HepG2 (cell line): ENCODE results near the gene KMT2B. TPM values are rescaled to one million over a fixed set of nuclear protein-coding genes. Genes with fewer than 3 reads are reported as not detected.
A peak's percentile ranks its signal among the peaks of the same experiment; 100 is the strongest.

Experiments
- ATM ChIP-seq: fragments of 450-650 bp; IDR thresholded peaks from 2 replicates; pipeline ENCODE4 v1.7.1; 2017; ENCODE audit warnings: mild to moderate bottlenecking, borderline replicate concordance
- CREB1 ChIP-seq, 2 experiments: fragments of 450-650 bp in 1 of 2; IDR thresholded peaks; 2 replicates each; pipeline ENCODE4 v1.6.1; 2016 to 2017; ENCODE audit warnings: control low read depth in 1 of 2, mild to moderate bottlenecking in 1 of 2, missing compliant biosample characterization in 1 of 2, missing genetic modification characterization in 1 of 2
- GPN1 ChIP-seq: sonication (generic); formaldehyde crosslinking; IDR thresholded peaks from 2 replicates; pipeline ENCODE4 v1.5.1; 2020; ENCODE audit warnings: missing genetic modification reagents, borderline replicate concordance
- KDM5B ChIP-seq: sonication (generic); formaldehyde crosslinking; IDR thresholded peaks from 2 replicates; pipeline ENCODE4 v1.4.0; 2020; ENCODE audit warnings: missing genetic modification reagents, mild to moderate bottlenecking, borderline replicate concordance
- LCORL ChIP-seq, 2 experiments: fragments of 450-650 bp in 1 of 2; sonication (generic) in 1 of 2; formaldehyde crosslinking in 1 of 2; IDR thresholded peaks; 2 replicates each; pipeline versions ENCODE4 v1.5.0 to v1.6.1; 2017 to 2020; ENCODE audit warnings: antibody characterized with exemption in 1 of 2, missing genetic modification reagents in 1 of 2
- MAZ ChIP-seq, 2 experiments: sonication (generic) in 1 of 2; formaldehyde crosslinking in 1 of 2; IDR thresholded peaks; 2 replicates each; pipeline versions ENCODE4 v1.5.0 to v1.6.1; 2012 to 2020; ENCODE audit warnings: low read depth in 2 of 2, mild to moderate bottlenecking in 2 of 2, borderline replicate concordance in 1 of 2, improper control_type of control experiment in 1 of 2, low read length in 1 of 2, missing genetic modification reagents in 1 of 2, moderate library complexity in 1 of 2
- STAG1 ChIP-seq: sonication (generic); formaldehyde crosslinking; IDR thresholded peaks from 2 replicates; pipeline ENCODE4 v1.4.0; 2020; ENCODE audit warnings: missing genetic modification reagents
- TCF12 ChIP-seq, 2 experiments: fragments of 450-650 bp in 1 of 2; sonication (generic) in 1 of 2; formaldehyde crosslinking in 1 of 2; IDR thresholded peaks; 2 replicates each; pipeline versions ENCODE4 v1.6.1 to v1.8.0; 2017 to 2022; ENCODE audit warnings: antibody characterized with exemption in 1 of 2, mild to moderate bottlenecking in 1 of 2, missing genetic modification reagents in 1 of 2, moderate library complexity in 1 of 2
- ZNF556 ChIP-seq: sonication (generic); formaldehyde crosslinking; IDR thresholded peaks from 2 replicates; pipeline ENCODE4 v1.4.0; 2020; ENCODE audit warnings: mild to moderate bottlenecking, missing genetic modification reagents, borderline replicate concordance
- ZNF724P ChIP-seq: sonication (generic); formaldehyde crosslinking; IDR thresholded peaks from 2 replicates; pipeline ENCODE4 v1.8.0; 2022; ENCODE audit warnings: missing genetic modification reagents, borderline replicate concordance
- ZSCAN9 ChIP-seq: IDR thresholded peaks from 2 replicates; pipeline ENCODE4 v1.6.1; 2016; ENCODE audit warnings: borderline replicate concordance
- polyA plus RNA-seq, 8 experiments: library from polyadenylated mRNA; depleted of rRNA in 3 of 8; stranded (reverse) in 7 of 8; unstranded in 1 of 8; fragments of >200 nt; fragmentation: Illumina TruSeq in 4 of 8; extraction: Trizol in 4 of 8; gene quantifications; 2 replicates each; pipeline versions ENCODE4 v1.2.1 to v1.2.3, GENCODE V29; 2011 to 2016; ENCODE audit warnings: low read depth in 4 of 8, missing spikeins in 1 of 8, mixed read lengths in 1 of 8; ENCODE audit not compliant: insufficient read depth in 1 of 8
- total RNA-seq, 5 experiments: library from RNA; depleted of rRNA; stranded (reverse); fragments of >200 nt; fragmentation: Illumina TruSeq; extraction: Trizol; gene quantifications; 2 replicates each; pipeline ENCODE4 v1.2.3, GENCODE V29; 2016; ENCODE audit warnings: low read depth in 1 of 5
- TF ChIP-seq, protein P1 (sequence below): sonication (generic); formaldehyde crosslinking; IDR thresholded peaks from 2 replicates; pipeline ENCODE4 v1.5.1; 2020; ENCODE audit warnings: mild to moderate bottlenecking, missing genetic modification reagents, moderate library complexity
- TF ChIP-seq, protein P2 (sequence below): sonication (generic); formaldehyde crosslinking; IDR thresholded peaks from 2 replicates; pipeline ENCODE4 v1.9.0; 2022; ENCODE audit warnings: low read depth, missing genetic modification reagents
- TF ChIP-seq, protein P3 (sequence below): sonication (generic); formaldehyde crosslinking; IDR thresholded peaks from 2 replicates; pipeline ENCODE4 v1.5.1; 2020; ENCODE audit warnings: missing genetic modification reagents, mild to moderate bottlenecking, borderline replicate concordance
- TF ChIP-seq, protein P4 (sequence below): IDR thresholded peaks from 2 replicates; pipeline ENCODE4 v1.6.1; 2018; ENCODE audit warnings: missing genetic modification reagents

KMT2B gene
- total and polyA plus RNA-seq, 2 of the 13 experiments (the other 11 are each of a cell fraction or from before 2014, with no cell fraction given), result 6.2 to 16.9 TPM

DNA sequence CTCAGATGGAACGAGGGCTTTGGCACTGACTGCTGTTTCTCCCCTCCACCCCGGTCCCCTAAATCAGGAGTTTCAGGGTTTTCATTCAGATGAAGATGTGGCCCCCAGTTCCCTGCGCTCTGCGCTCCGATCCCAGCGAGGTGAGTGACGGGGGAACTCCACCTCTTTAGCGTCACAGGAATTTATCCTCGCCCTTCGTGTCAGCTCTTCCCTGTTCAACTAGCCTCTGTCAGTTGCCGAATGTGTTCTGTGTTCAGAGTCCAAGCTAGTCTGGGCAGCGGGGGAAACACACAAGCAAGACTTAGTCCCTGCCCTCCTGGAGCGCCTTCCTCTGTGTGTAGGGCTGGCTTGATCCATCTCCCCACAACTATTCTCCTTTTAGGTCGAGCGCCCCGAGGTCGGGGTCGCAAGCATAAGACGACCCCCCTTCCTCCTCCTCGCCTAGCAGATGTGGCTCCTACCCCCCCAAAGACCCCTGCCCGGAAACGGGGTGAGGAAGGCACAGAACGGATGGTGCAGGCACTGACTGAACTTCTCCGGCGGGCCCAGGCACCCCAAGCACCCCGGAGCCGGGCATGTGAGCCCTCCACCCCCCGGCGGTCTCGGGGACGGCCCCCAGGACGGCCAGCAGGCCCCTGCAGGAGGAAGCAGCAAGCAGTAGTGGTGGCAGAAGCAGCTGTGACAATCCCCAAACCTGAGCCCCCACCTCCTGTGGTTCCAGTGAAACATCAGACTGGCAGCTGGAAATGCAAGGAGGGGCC lies 1.8 kb downstream of the KMT2B start (continued):
- TF ChIP-seq, protein P1, sequence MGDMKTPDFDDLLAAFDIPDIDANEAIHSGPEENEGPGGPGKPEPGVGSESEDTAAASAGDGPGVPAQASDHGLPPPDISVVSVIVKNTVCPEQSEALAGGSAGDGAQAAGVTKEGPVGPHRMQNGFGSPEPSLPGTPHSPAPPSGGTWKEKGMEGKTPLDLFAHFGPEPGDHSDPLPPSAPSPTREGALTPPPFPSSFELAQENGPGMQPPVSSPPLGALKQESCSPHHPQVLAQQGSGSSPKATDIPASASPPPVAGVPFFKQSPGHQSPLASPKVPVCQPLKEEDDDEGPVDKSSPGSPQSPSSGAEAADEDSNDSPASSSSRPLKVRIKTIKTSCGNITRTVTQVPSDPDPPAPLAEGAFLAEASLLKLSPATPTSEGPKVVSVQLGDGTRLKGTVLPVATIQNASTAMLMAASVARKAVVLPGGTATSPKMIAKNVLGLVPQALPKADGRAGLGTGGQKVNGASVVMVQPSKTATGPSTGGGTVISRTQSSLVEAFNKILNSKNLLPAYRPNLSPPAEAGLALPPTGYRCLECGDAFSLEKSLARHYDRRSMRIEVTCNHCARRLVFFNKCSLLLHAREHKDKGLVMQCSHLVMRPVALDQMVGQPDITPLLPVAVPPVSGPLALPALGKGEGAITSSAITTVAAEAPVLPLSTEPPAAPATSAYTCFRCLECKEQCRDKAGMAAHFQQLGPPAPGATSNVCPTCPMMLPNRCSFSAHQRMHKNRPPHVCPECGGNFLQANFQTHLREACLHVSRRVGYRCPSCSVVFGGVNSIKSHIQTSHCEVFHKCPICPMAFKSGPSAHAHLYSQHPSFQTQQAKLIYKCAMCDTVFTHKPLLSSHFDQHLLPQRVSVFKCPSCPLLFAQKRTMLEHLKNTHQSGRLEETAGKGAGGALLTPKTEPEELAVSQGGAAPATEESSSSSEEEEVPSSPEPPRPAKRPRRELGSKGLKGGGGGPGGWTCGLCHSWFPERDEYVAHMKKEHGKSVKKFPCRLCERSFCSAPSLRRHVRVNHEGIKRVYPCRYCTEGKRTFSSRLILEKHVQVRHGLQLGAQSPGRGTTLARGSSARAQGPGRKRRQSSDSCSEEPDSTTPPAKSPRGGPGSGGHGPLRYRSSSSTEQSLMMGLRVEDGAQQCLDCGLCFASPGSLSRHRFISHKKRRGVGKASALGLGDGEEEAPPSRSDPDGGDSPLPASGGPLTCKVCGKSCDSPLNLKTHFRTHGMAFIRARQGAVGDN (CRISPR knock-in tag), result peak; percentile 51
- TF ChIP-seq TCF12 (IDR thresholded peaks at IDR 0.05), result no peak
- TF ChIP-seq TCF12 (CRISPR knock-in tag; IDR thresholded peaks at IDR 0.05), result no peak
- TF ChIP-seq, protein P2, sequence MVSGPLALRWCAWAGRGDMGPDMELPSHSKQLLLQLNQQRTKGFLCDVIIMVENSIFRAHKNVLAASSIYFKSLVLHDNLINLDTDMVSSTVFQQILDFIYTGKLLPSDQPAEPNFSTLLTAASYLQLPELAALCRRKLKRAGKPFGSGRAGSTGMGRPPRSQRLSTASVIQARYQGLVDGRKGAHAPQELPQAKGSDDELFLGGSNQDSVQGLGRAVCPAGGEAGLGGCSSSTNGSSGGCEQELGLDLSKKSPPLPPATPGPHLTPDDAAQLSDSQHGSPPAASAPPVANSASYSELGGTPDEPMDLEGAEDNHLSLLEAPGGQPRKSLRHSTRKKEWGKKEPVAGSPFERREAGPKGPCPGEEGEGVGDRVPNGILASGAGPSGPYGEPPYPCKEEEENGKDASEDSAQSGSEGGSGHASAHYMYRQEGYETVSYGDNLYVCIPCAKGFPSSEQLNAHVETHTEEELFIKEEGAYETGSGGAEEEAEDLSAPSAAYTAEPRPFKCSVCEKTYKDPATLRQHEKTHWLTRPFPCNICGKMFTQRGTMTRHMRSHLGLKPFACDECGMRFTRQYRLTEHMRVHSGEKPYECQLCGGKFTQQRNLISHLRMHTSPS (CRISPR knock-in tag), result no peak
- TF ChIP-seq ATM, result no peak
- no peak for TF ChIP-seq GPN1 (CRISPR knock-in tag)
- no peak for TF ChIP-seq ZNF724P (CRISPR knock-in tag)
- TF ChIP-seq ZSCAN9 (CRISPR knock-in tag), result no peak
- 0 out of 2 replicates have a peak, but pooled peaks have one; percentile 26 for TF ChIP-seq ZNF556 (CRISPR knock-in tag)
- TF ChIP-seq STAG1 (CRISPR knock-in tag), result 0 out of 2 replicates have a peak, but pooled peaks have one; percentile 2
- peak; percentile 66 for TF ChIP-seq CREB1 (IDR thresholded peaks at IDR 0.05)
- TF ChIP-seq CREB1 (CRISPR knock-in tag; IDR thresholded peaks at IDR 0.05), result no peak
- no peak for TF ChIP-seq LCORL (IDR thresholded peaks at IDR 0.05)
- TF ChIP-seq LCORL (CRISPR knock-in tag; IDR thresholded peaks at IDR 0.05), result peak; percentile 70
- peak; percentile 38; the same call in 1 of the 2 replicates for TF ChIP-seq KDM5B
- TF ChIP-seq, protein P3, sequence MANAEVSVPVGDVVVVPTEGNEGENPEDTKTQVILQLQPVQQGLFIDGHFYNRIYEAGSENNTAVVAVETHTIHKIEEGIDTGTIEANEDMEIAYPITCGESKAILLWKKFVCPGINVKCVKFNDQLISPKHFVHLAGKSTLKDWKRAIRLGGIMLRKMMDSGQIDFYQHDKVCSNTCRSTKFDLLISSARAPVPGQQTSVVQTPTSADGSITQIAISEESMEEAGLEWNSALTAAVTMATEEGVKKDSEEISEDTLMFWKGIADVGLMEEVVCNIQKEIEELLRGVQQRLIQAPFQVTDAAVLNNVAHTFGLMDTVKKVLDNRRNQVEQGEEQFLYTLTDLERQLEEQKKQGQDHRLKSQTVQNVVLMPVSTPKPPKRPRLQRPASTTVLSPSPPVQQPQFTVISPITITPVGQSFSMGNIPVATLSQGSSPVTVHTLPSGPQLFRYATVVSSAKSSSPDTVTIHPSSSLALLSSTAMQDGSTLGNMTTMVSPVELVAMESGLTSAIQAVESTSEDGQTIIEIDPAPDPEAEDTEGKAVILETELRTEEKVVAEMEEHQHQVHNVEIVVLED, result peak; percentile 28; the same call in 1 of the 2 replicates
- TF ChIP-seq MAZ (IDR thresholded peaks at IDR 0.05; ENCODE audit: borderline replicate concordance, low read depth, low read length), result 0 out of 2 replicates have a peak, but pooled peaks have one; percentile 38
- TF ChIP-seq MAZ (CRISPR knock-in tag; IDR thresholded peaks at IDR 0.05; ENCODE audit: low read depth), result no peak
- TF ChIP-seq, protein P4, sequence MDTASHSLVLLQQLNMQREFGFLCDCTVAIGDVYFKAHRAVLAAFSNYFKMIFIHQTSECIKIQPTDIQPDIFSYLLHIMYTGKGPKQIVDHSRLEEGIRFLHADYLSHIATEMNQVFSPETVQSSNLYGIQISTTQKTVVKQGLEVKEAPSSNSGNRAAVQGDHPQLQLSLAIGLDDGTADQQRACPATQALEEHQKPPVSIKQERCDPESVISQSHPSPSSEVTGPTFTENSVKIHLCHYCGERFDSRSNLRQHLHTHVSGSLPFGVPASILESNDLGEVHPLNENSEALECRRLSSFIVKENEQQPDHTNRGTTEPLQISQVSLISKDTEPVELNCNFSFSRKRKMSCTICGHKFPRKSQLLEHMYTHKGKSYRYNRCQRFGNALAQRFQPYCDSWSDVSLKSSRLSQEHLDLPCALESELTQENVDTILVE (CRISPR knock-in tag), result 0 out of 2 replicates have a peak, but pooled peaks have one; percentile 18
